NCI-H1436 (cell line): Measurements from ENCODE around the gene POU2F2.
"Not testable (repeated sequence)": the region's sequence is repeated elsewhere in the genome, so short reads cannot be mapped to it uniquely, and the experiment has no call there.

Experiments used
- DNase-seq: peaks from one replicate; lab custom pipeline; 2025; lab: John Stamatoyannopoulos, UW

The POU2F2 gene

GRCh38 chr19:42059196-42059595 lies 73.0 kb downstream of the POU2F2 start:
- DNase-seq: no peak

- no peak for DNase-seq
Measured at GRCh38 chr19:42057846-42058245, 74.4 kb downstream of the POU2F2 start.

GRCh38 chr19:42054205-42054604 lies 78.0 kb downstream of the POU2F2 start:
- no peak for DNase-seq

GRCh38 chr19:42053037-42053935 lies 79.0 kb downstream of the POU2F2 start:
- DNase-seq: no peak

- peak; percentile 6 for DNase-seq
Measured at GRCh38 chr19:42052241-42052863, 79.9 kb downstream of the POU2F2 start.

- DNase-seq: no peak
Measured at GRCh38 chr19:42051166-42052115, 80.8 kb downstream of the POU2F2 start.

- no peak for DNase-seq
Measured at GRCh38 chr19:42048992-42049391, 83.3 kb downstream of the POU2F2 start.

GRCh38 chr19:42045575-42045974 lies 86.7 kb downstream of the POU2F2 start:
- no peak for DNase-seq

GRCh38 chr19:42042455-42043170 lies 89.6 kb downstream of the POU2F2 start:
- no peak for DNase-seq

GRCh38 chr19:42040491-42040890 lies 91.8 kb downstream of the POU2F2 start:
- DNase-seq: not testable (repeated sequence)

- no peak for DNase-seq
Measured at GRCh38 chr19:42040031-42040430, 92.2 kb downstream of the POU2F2 start.

- DNase-seq: no peak
Measured at GRCh38 chr19:42038666-42039065, 93.6 kb downstream of the POU2F2 start.

GRCh38 chr19:42037649-42038048 lies 94.6 kb downstream of the POU2F2 start:
- no peak for DNase-seq
